ENCODE results near the gene HDAC6. TPM values are rescaled to one million over a fixed set of nuclear protein-coding genes. Genes with fewer than 3 reads are reported as not detected.

HDAC6 gene
- total and polyA plus RNA-seq, 2 of the 13 experiments (the other 11 are each of a cell fraction or from before 2014, with no cell fraction given): 80.4 to 93.6 TPM

DNA sequence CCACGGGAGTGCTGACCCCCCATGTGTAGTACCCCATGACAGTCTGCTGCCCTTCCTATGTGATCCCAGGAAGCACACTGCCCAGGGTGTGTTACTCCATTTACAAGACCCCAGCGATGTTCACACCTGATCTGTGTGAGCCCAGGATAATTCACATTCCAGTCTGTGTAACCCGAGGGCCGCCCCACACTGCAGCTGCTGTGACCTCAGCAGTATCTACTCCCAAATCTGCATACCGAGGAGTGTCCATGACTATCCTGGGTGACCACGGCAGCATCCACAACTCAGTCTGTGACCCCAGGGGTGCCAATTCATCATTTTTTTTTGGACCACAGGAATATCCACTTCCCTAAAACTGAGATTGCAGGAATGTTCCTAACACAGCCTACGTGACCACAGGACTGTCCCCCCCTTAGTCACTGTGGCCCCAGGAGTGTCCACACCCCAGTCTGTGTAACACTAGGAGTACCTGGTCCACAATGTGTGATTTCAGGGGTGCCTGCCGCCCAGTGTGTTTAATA, 48.1 kb upstream of the HDAC6 start (continued):
- TF ChIP-seq ZNF337 (CRISPR knock-in tag; IDR thresholded peaks at IDR 0.05; ENCODE audit: borderline replicate concordance, low read depth) (no peak), FOXP1 (IDR thresholded peaks at IDR 0.05) (no peak), FOXP1 (CRISPR knock-in tag; IDR thresholded peaks at IDR 0.05) (no peak), MXI1 (IDR thresholded peaks at IDR 0.05; ENCODE audit: borderline replicate concordance, low read depth, low read length) (no peak)
- TF ChIP-seq, protein P1, sequence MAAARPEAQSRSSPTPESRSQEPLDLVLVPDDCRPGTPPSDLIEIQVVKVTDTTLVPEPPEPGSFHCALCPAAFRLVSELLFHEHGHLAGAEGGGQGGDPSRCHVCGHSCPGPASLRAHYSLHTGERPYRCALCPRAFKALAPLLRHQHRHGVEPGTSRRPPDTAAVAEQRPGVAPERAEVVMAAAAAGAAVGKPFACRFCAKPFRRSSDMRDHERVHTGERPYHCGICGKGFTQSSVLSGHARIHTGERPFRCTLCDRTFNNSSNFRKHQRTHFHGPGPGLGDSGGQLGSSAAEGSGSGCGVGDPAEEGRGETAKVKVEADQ (CRISPR knock-in tag; IDR thresholded peaks at IDR 0.05; ENCODE audit: borderline replicate concordance): no peak

DNA sequence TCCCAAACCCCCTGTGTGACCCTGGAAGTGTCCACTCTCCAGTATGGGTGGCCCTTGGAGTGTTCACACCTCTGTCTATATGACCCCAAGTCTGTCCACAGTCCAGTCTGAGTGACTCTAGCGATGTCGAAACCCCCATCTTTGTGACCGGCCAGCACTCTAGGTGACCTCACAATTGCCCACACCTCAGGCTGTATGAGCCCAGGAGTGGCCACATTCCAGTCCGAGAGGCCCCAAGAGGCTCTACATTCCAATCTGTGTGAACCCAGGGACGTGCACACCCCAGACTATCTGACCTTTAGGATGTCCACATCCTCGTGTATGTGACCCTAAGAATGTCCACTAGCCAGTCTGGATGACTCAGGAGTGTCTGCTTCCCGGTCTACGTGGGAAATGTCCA, 47.6 kb upstream of the HDAC6 start:
- Histone ChIP-seq H3K27me3 (ENCODE audit: control insufficient read depth in 1 of 2, insufficient read depth in 2 of 2, low read length in 2 of 2) (no peaks in the 10 kb centered on the region), H3K79me2 (ENCODE audit: insufficient read depth, low read length) (no peaks in the 10 kb centered on the region), H3K9me3 (ENCODE audit: low read length) (no peaks in the 10 kb centered on the region), H3K4me2 (ENCODE audit: low read depth, low read length) (peak overlapping the region; percentile 62), H3K9ac (ENCODE audit: insufficient read depth, low read depth, low read length) (no peak overlapping the region), H3K4me1 (ENCODE audit: insufficient read depth, low read length) (peaks cover 48% of the 10 kb centered on the region), H2AFZ (ENCODE audit: low read length) (no peak overlapping the region), H3K4me3 (replicated peaks in 1 of 3; ENCODE audit: insufficient read depth in 1 of 3, low read depth in 2 of 3, low read length in 3 of 3) (peak overlapping the region in 1 of 3 experiments; percentile 28; a peak in 2 of 6 replicates), H3K36me3 (replicated peaks in 1 of 2; ENCODE audit: control insufficient read depth in 1 of 2, insufficient read depth in 2 of 2, low read length in 2 of 2) (no peaks in the 10 kb centered on the region), H4K20me1 (ENCODE audit: insufficient read depth, low read length) (no peaks in the 10 kb centered on the region), H3K27ac (ENCODE audit: extremely low read length, insufficient read depth, low read length) (no peak overlapping the region)
- DNase-seq (ENCODE audit: low spot score) (peak; percentile 55), FAIRE-seq (peak; percentile 26), ATAC-seq (peak; percentile 79)
- BruUV-seq (replicated peaks): no TSS peak
- in situ Hi-C loops (cut with HindIII; ENCODE audit: extremely low pct_ligation_motif_present, low pct_unique_long_range_greater_than_20kb) (no loop called here), intact Hi-C loops (cut with micrococcal nuclease; ENCODE audit: unreplicated experiment) (loop anchor here (10.0 kb wide), 1 partner anchor 119 kb away; no protein-coding TSS in a partner anchor)
- no CpG with 5 or more reads among the region's 8 CpGs for WGBS (ENCODE audit: low lambda C conversion rate)
- POLR2A ChIA-PET: no interaction called here
- CTCF ChIA-PET (ENCODE audit: low intra/inter-chr PET ratio, low total read pairs): no interaction called here
- TF ChIP-seq FOSL2 (CRISPR knock-in tag; IDR thresholded peaks at IDR 0.05) (0 out of 2 replicates have a peak, but pooled peaks have one; percentile 31), MYC (CRISPR knock-in tag; IDR thresholded peaks at IDR 0.05; ENCODE audit: borderline replicate concordance) (no peak), JUND (CRISPR knock-in tag; IDR thresholded peaks at IDR 0.05) (no peak), PCBP2 (optimal IDR thresholded peaks at IDR 0.05; ENCODE audit: low read depth, low read length, poor library complexity, severe bottlenecking) (no peak), LCORL (IDR thresholded peaks at IDR 0.05) (no peak), LCORL (CRISPR knock-in tag; IDR thresholded peaks at IDR 0.05) (0 out of 2 replicates have a peak, but pooled peaks have one; percentile 39), SKI (IDR thresholded peaks at IDR 0.05; ENCODE audit: partially characterized antibody) (peak; percentile 19), TEAD3 (CRISPR knock-in tag; optimal IDR thresholded peaks at IDR 0.05; ENCODE audit: borderline replicate concordance) (peak; percentile 78), CEBPB (IDR thresholded peaks at IDR 0.05; ENCODE audit: borderline replicate concordance, low read depth, low read length) (peak; percentile 37; the same call in 1 of the 2 replicates)
- TF ChIP-seq, protein P2, sequence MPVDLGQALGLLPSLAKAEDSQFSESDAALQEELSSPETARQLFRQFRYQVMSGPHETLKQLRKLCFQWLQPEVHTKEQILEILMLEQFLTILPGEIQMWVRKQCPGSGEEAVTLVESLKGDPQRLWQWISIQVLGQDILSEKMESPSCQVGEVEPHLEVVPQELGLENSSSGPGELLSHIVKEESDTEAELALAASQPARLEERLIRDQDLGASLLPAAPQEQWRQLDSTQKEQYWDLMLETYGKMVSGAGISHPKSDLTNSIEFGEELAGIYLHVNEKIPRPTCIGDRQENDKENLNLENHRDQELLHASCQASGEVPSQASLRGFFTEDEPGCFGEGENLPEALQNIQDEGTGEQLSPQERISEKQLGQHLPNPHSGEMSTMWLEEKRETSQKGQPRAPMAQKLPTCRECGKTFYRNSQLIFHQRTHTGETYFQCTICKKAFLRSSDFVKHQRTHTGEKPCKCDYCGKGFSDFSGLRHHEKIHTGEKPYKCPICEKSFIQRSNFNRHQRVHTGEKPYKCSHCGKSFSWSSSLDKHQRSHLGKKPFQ (CRISPR knock-in tag; IDR thresholded peaks at IDR 0.05; ENCODE audit: insufficient replicate concordance): peak; percentile 99
- TF ChIP-seq, protein P3, sequence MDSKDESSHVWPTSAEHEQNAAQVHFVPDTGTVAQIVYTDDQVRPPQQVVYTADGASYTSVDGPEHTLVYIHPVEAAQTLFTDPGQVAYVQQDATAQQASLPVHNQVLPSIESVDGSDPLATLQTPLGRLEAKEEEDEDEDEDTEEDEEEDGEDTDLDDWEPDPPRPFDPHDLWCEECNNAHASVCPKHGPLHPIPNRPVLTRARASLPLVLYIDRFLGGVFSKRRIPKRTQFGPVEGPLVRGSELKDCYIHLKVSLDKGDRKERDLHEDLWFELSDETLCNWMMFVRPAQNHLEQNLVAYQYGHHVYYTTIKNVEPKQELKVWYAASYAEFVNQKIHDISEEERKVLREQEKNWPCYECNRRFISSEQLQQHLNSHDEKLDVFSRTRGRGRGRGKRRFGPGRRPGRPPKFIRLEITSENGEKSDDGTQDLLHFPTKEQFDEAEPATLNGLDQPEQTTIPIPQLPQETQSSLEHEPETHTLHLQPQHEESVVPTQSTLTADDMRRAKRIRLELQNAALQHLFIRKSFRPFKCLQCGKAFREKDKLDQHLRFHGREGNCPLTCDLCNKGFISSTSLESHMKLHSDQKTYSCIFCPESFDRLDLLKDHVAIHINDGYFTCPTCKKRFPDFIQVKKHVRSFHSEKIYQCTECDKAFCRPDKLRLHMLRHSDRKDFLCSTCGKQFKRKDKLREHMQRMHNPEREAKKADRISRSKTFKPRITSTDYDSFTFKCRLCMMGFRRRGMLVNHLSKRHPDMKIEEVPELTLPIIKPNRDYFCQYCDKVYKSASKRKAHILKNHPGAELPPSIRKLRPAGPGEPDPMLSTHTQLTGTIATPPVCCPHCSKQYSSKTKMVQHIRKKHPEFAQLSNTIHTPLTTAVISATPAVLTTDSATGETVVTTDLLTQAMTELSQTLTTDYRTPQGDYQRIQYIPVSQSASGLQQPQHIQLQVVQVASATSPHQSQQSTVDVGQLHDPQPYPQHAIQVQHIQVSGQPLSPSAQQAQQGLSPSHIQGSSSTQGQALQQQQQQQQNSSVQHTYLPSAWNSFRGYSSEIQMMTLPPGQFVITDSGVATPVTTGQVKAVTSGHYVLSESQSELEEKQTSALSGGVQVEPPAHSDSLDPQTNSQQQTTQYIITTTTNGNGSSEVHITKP (CRISPR knock-in tag; IDR thresholded peaks at IDR 0.05; ENCODE audit: low read depth): 0 out of 2 replicates have a peak, but pooled peaks have one; percentile 30
- TF ChIP-seq, protein P4, sequence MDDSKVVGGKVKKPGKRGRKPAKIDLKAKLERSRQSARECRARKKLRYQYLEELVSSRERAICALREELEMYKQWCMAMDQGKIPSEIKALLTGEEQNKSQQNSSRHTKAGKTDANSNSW (CRISPR knock-in tag; IDR thresholded peaks at IDR 0.05; ENCODE audit: borderline replicate concordance): no peak

All from HepG2 (cell line).